OCI-LY1 (cell line): ENCODE measurements around the gene OGN.

Experiments used
- H2AFZ ChIP-seq: fragments of 200-600 bp; sonication (generic), shearing (Covaris generic); 2 replicates; pipeline ENCODE4 v1.6.0; 2014; ENCODE audit warnings: antibody characterized with exemption, mild to moderate bottlenecking, low read length
- H3F3A ChIP-seq: fragments of 200-600 bp; sonication (generic), shearing (Covaris generic); 2 replicates; pipeline ENCODE4 v1.6.0; 2014; ENCODE audit warnings: mild to moderate bottlenecking, antibody characterized with exemption, low read length, moderate library complexity; ENCODE audit not compliant: insufficient read depth
- H3K27ac ChIP-seq: fragments of 200-600 bp; sonication (generic); 2 replicates; pipeline ENCODE4 v1.5.1; 2014; ENCODE audit warnings: low read length, mixed run types, mild to moderate bottlenecking, low read depth; ENCODE audit not compliant: poor library complexity, severe bottlenecking
- H3K27me3 ChIP-seq: fragments of 200-600 bp; sonication (generic); 2 replicates; pipeline ENCODE4 v1.6.0; 2014; ENCODE audit warnings: antibody characterized with exemption, mild to moderate bottlenecking, low read length, moderate library complexity; ENCODE audit not compliant: insufficient read depth
- H3K36me3 ChIP-seq: fragments of 200-600 bp; sonication (generic); 2 replicates; pipeline ENCODE4 v1.6.1; 2014; ENCODE audit warnings: mild to moderate bottlenecking, antibody characterized with exemption, low read length, moderate library complexity, mixed read lengths; ENCODE audit not compliant: insufficient read depth
- H3K4me1 ChIP-seq: fragments of 200-600 bp; sonication (generic); 2 replicates; pipeline ENCODE4 v1.5.1; 2014; ENCODE audit warnings: mild to moderate bottlenecking, low read length, moderate library complexity; ENCODE audit not compliant: insufficient read depth, severe bottlenecking
- H3K4me2 ChIP-seq: fragments of 200-600 bp; sonication (generic), shearing (Covaris generic); 2 replicates; pipeline ENCODE4 v1.6.1; 2014; ENCODE audit warnings: low read length
- H3K4me3 ChIP-seq: fragments of 200-600 bp; sonication (generic); 2 replicates; pipeline ENCODE4 v1.5.1; 2014; ENCODE audit warnings: low read length, low read depth, mild to moderate bottlenecking, mixed read lengths; ENCODE audit not compliant: poor library complexity, severe bottlenecking
- H3K79me2 ChIP-seq: fragments of 200-600 bp; shearing (Covaris generic); 2 replicates; pipeline ENCODE4 v1.6.1; 2016; ENCODE audit warnings: mixed run types, low read length, mixed read lengths; ENCODE audit not compliant: insufficient read depth
- H3K9ac ChIP-seq: fragments of 200-600 bp; sonication (generic), shearing (Covaris generic); 2 replicates; pipeline ENCODE4 v1.6.1; 2014; ENCODE audit warnings: mild to moderate bottlenecking, low read length, mixed read lengths
- H3K9me2 ChIP-seq: fragments of 200-600 bp; sonication (generic), shearing (Covaris generic); 2 replicates; pipeline ENCODE4 v1.6.1; 2014; ENCODE audit warnings: low read depth, mild to moderate bottlenecking, low read length, mixed read lengths
- H3K9me3 ChIP-seq: fragments of 200-600 bp; shearing (Covaris generic); 2 replicates; pipeline ENCODE4 v1.6.1; 2014; ENCODE audit warnings: low read length, mixed read lengths
- H4K20me1 ChIP-seq: fragments of 200-600 bp; sonication (generic), shearing (Covaris generic); 2 replicates; pipeline ENCODE4 v1.6.0; 2016; ENCODE audit warnings: mild to moderate bottlenecking, low read length; ENCODE audit not compliant: insufficient read depth
- CTCF ChIP-seq: fragments of 200-600 bp; sonication (generic), shearing (Covaris generic); IDR thresholded peaks from 2 replicates; pipeline ENCODE4 v1.5.1; 2017; ENCODE audit warnings: mild to moderate bottlenecking, antibody characterized with exemption, low read length, moderate library complexity, mixed read lengths
- EZH2 ChIP-seq: fragments of 200-600 bp; sonication (generic), shearing (Covaris generic); IDR thresholded peaks from 2 replicates; pipeline ENCODE4 v1.8.0; 2017; ENCODE audit warnings: borderline replicate concordance, mixed run types, mild to moderate bottlenecking, antibody characterized with exemption, low read length, moderate library complexity, mixed read lengths

Gene OGN

GRCh38 chr9:92349771-92350739 is 54.3 kb downstream of the OGN start:
- H3K27ac ChIP-seq, result no peak overlapping the region
- no peaks in the 10 kb centered on the region for H3F3A ChIP-seq
- no peaks in the 10 kb centered on the region for H3K79me2 ChIP-seq
- no peaks in the 10 kb centered on the region for H3K27me3 ChIP-seq
- H3K4me1 ChIP-seq, result no peaks in the 10 kb centered on the region
- no peaks in the 10 kb centered on the region for H4K20me1 ChIP-seq
- H3K9me3 ChIP-seq, result no peaks in the 10 kb centered on the region
- H3K4me3 ChIP-seq, result no peak overlapping the region
- no peaks in the 10 kb centered on the region for H3K9me2 ChIP-seq
- no peak overlapping the region for H3K4me2 ChIP-seq
- no peak overlapping the region for H2AFZ ChIP-seq
- H3K9ac ChIP-seq, result no peak overlapping the region
- TF ChIP-seq EZH2 (no peak), CTCF (no peak)
- peaks cover 55% of the 10 kb centered on the region for H3K36me3 ChIP-seq

GRCh38 chr9:92345582-92345981 is 58.8 kb downstream of the OGN start:
- TF ChIP-seq EZH2 (no peak), CTCF (no peak)
- Histone ChIP-seq H3F3A (no peaks in the 10 kb centered on the region), H3K9me2 (no peaks in the 10 kb centered on the region), H3K27ac (no peak overlapping the region), H3K79me2 (no peaks in the 10 kb centered on the region), H3K27me3 (no peaks in the 10 kb centered on the region), H3K4me1 (no peaks in the 10 kb centered on the region), H3K4me3 (no peak overlapping the region), H4K20me1 (no peaks in the 10 kb centered on the region), H3K9ac (no peak overlapping the region), H2AFZ (no peak overlapping the region), H3K4me2 (no peak overlapping the region), H3K36me3 (peaks cover 35% of the 10 kb centered on the region), H3K9me3 (no peaks in the 10 kb centered on the region)

GRCh38 chr9:92342825-92343488 is 61.4 kb downstream of the OGN start:
- Histone ChIP-seq H3K27me3 (no peaks in the 10 kb centered on the region), H3K9ac (no peak overlapping the region), H3K9me2 (no peaks in the 10 kb centered on the region), H3K36me3 (peaks cover 38% of the 10 kb centered on the region), H3K4me1 (no peaks in the 10 kb centered on the region), H3K27ac (no peak overlapping the region), H2AFZ (no peak overlapping the region), H3K9me3 (no peaks in the 10 kb centered on the region), H3K79me2 (no peaks in the 10 kb centered on the region), H3K4me3 (no peak overlapping the region), H4K20me1 (no peaks in the 10 kb centered on the region), H3F3A (no peaks in the 10 kb centered on the region), H3K4me2 (no peak overlapping the region)
- TF ChIP-seq CTCF (no peak), EZH2 (no peak)
